ENCODE measurements around the gene ABTB2. TPM values are rescaled to one million over a fixed set of nuclear protein-coding genes. Genes with fewer than 3 reads are reported as not detected.

ABTB2 gene
- polyA plus RNA-seq, 1 of the 3 experiments (the other 2 are of a cell fraction): 7.8 TPM

DNA sequence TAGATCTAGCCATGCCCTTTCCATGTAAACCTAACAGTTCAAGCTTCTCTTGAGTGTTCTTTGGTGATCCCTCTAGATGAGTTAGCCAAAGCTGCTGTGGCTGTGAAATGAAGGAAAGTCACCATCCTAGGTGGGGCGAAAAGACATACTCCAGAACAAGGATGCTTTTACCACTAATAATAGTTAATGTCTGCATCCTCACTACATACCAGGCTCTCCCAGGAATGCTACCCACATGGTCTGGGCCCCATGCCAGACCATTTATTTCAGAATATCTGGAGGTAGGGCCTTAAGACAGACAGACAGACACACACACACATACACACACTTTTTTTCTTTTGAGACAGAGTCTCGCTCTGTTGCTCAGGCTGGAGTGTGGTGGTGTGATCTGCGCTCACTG is 14.7 kb downstream of the ABTB2 start:
- ChIA-PET CTCF (interaction anchor here (1.6 to 5.3 kb wide), 2 partner anchors 15 to 169 kb away, joined by 5 to 26 read pairs; partner anchors contain the start of gene ABTB2), POLR2A (no interaction called here)
- Histone ChIP-seq H3K27me3 (ENCODE audit: insufficient read depth) (no peaks in the 10 kb centered on the region), H3F3A (replicated peaks; ENCODE audit: insufficient read depth) (peaks cover 8% of the 10 kb centered on the region), H3K79me2 (ENCODE audit: insufficient read depth) (no peaks in the 10 kb centered on the region), H2AFZ (ENCODE audit: low read depth) (no peak overlapping the region), H3K9ac (no peak overlapping the region), H3K9me2 (no peaks in the 10 kb centered on the region), H3K4me3 (ENCODE audit: low read depth in 2 of 2, low read length in 1 of 2) (no peak overlapping the region), H3K4me2 (peak overlapping the region; percentile 37; the same call in 1 of the 2 replicates), H3K4me1 (ENCODE audit: control insufficient read depth in 1 of 2, insufficient read depth in 2 of 2, low read depth in 1 of 2, low read length in 1 of 2) (peaks cover 40 to 56% of the 10 kb centered on the region in 2 experiments), H4K20me1 (ENCODE audit: insufficient read depth) (no peaks in the 10 kb centered on the region), H3K9me3 (no peaks in the 10 kb centered on the region), H3K36me3 (replicated peaks in 1 of 2; ENCODE audit: control insufficient read depth in 1 of 2, insufficient read depth in 2 of 2, low read length in 1 of 2) (no peaks in the 10 kb centered on the region), H3K27ac (ENCODE audit: low read depth in 2 of 2, low read length in 1 of 2) (no peak overlapping the region; a peak in 1 of 4 replicates)
- 51% methylated on average over 3 of the region's 3 CpGs for WGBS (ENCODE audit: low lambda C conversion rate)
- no peak for DNase-seq
- peak; percentile 85 for TF ChIP-seq POLR2AphosphoS5 (IDR thresholded peaks at IDR 0.05; ENCODE audit: low read depth, low read length)
- no peak for TF ChIP-seq GATA2 (CRISPR knock-in tag; IDR thresholded peaks at IDR 0.05)
- TF ChIP-seq GABPA (IDR thresholded peaks at IDR 0.05; ENCODE audit: low read depth): no peak
- peak; percentile 66; the same call in 1 of the 2 replicates for TF ChIP-seq MEF2A (IDR thresholded peaks at IDR 0.05; ENCODE audit: borderline replicate concordance, low read depth)
- TF ChIP-seq ELF1 (IDR thresholded peaks at IDR 0.05): no peak
- TF ChIP-seq TAF1 (IDR thresholded peaks at IDR 0.05; ENCODE audit: borderline replicate concordance, low read depth, low read length): no peak
- TF ChIP-seq SMC3 (IDR thresholded peaks at IDR 0.05; ENCODE audit: low read depth, low read length): no peak
- peak; percentile 34; the same call in 1 of the 2 replicates for TF ChIP-seq SIN3A (IDR thresholded peaks at IDR 0.05; ENCODE audit: borderline replicate concordance, low read depth, low read length)
- TF ChIP-seq CHD2 (IDR thresholded peaks at IDR 0.05; ENCODE audit: low read length, partially characterized antibody): no peak
- TF ChIP-seq, protein P1, sequence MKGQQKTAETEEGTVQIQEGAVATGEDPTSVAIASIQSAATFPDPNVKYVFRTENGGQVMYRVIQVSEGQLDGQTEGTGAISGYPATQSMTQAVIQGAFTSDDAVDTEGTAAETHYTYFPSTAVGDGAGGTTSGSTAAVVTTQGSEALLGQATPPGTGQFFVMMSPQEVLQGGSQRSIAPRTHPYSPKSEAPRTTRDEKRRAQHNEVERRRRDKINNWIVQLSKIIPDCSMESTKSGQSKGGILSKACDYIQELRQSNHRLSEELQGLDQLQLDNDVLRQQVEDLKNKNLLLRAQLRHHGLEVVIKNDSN (IDR thresholded peaks at IDR 0.05; ENCODE audit: borderline replicate concordance, low read depth): 0 out of 2 replicates have a peak, but pooled peaks have one; percentile 24
- TF ChIP-seq FOXJ3 (CRISPR knock-in tag; IDR thresholded peaks at IDR 0.05): no peak
- peak; percentile 97 for TF ChIP-seq TCF12 (IDR thresholded peaks at IDR 0.05)
- TF ChIP-seq, protein P2, sequence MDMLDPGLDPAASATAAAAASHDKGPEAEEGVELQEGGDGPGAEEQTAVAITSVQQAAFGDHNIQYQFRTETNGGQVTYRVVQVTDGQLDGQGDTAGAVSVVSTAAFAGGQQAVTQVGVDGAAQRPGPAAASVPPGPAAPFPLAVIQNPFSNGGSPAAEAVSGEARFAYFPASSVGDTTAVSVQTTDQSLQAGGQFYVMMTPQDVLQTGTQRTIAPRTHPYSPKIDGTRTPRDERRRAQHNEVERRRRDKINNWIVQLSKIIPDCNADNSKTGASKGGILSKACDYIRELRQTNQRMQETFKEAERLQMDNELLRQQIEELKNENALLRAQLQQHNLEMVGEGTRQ (IDR thresholded peaks at IDR 0.05; ENCODE audit: borderline replicate concordance, low read depth, low read length): no peak
- TF ChIP-seq, protein P3, sequence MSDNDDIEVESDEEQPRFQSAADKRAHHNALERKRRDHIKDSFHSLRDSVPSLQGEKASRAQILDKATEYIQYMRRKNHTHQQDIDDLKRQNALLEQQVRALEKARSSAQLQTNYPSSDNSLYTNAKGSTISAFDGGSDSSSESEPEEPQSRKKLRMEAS (IDR thresholded peaks at IDR 0.05; ENCODE audit: low read depth): peak; percentile 88
- TF ChIP-seq EP300 (IDR thresholded peaks at IDR 0.05; ENCODE audit: borderline replicate concordance in 1 of 2, low read depth in 1 of 2, low read length in 1 of 2): peak in 1 of 2 experiments; percentile 81; a peak in 2 of 4 replicates
- TF ChIP-seq, protein P4, sequence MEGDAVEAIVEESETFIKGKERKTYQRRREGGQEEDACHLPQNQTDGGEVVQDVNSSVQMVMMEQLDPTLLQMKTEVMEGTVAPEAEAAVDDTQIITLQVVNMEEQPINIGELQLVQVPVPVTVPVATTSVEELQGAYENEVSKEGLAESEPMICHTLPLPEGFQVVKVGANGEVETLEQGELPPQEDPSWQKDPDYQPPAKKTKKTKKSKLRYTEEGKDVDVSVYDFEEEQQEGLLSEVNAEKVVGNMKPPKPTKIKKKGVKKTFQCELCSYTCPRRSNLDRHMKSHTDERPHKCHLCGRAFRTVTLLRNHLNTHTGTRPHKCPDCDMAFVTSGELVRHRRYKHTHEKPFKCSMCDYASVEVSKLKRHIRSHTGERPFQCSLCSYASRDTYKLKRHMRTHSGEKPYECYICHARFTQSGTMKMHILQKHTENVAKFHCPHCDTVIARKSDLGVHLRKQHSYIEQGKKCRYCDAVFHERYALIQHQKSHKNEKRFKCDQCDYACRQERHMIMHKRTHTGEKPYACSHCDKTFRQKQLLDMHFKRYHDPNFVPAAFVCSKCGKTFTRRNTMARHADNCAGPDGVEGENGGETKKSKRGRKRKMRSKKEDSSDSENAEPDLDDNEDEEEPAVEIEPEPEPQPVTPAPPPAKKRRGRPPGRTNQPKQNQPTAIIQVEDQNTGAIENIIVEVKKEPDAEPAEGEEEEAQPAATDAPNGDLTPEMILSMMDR (IDR thresholded peaks at IDR 0.05): no peak
- TF ChIP-seq, protein P5, sequence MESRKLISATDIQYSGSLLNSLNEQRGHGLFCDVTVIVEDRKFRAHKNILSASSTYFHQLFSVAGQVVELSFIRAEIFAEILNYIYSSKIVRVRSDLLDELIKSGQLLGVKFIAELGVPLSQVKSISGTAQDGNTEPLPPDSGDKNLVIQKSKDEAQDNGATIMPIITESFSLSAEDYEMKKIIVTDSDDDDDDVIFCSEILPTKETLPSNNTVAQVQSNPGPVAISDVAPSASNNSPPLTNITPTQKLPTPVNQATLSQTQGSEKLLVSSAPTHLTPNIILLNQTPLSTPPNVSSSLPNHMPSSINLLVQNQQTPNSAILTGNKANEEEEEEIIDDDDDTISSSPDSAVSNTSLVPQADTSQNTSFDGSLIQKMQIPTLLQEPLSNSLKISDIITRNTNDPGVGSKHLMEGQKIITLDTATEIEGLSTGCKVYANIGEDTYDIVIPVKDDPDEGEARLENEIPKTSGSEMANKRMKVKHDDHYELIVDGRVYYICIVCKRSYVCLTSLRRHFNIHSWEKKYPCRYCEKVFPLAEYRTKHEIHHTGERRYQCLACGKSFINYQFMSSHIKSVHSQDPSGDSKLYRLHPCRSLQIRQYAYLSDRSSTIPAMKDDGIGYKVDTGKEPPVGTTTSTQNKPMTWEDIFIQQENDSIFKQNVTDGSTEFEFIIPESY (IDR thresholded peaks at IDR 0.05; ENCODE audit: borderline replicate concordance, low read depth): 0 out of 2 replicates have a peak, but pooled peaks have one; percentile 19
- TF ChIP-seq YY1 (IDR thresholded peaks at IDR 0.05; ENCODE audit: low read depth): no peak
- TF ChIP-seq REST (IDR thresholded peaks at IDR 0.05; ENCODE audit: low read depth, low read length): 0 out of 2 replicates have a peak, but pooled peaks have one; percentile 36
- TF ChIP-seq NFIC (IDR thresholded peaks at IDR 0.05; ENCODE audit: borderline replicate concordance): peak; percentile 97
- TF ChIP-seq FOSL2 (IDR thresholded peaks at IDR 0.05; ENCODE audit: borderline replicate concordance, low read depth): peak; percentile 65; the same call in 1 of the 2 replicates
- TF ChIP-seq PBX3 (IDR thresholded peaks at IDR 0.05): peak; percentile 93
- TF ChIP-seq TEAD4 (IDR thresholded peaks at IDR 0.05; ENCODE audit: borderline replicate concordance, insufficient read depth): peak; percentile 94

Data from SK-N-SH (cell line).